Measurements from ENCODE around the gene ZNF813.

- TF ChIP-seq TAF1 (IDR thresholded peaks at IDR 0.05; ENCODE audit: low read depth) (no peak), CTCF (IDR thresholded peaks at IDR 0.05; ENCODE audit: poor library complexity, severe bottlenecking) (no peak), REST (IDR thresholded peaks at IDR 0.05; ENCODE audit: borderline replicate concordance) (no peak), POLR2AphosphoS5 (IDR thresholded peaks at IDR 0.05) (no peak), MXI1 (conservative IDR thresholded peaks at IDR 0.05; ENCODE audit: poor library complexity, severe bottlenecking) (no peak)
Measured at GRCh38 chr19:53531457-53531856, 63.9 kb downstream of the ZNF813 start.
